Embryonic facial prominence (tissue), 1 donor: ENCODE measurements around the gene ARID5B.

Source experiments
- DNase-seq: peaks from one replicate; pipeline ENCODE4 v3.0.0-alpha.2; 2016; ENCODE audit errors: extremely low spot score

Gene ARID5B

DNA sequence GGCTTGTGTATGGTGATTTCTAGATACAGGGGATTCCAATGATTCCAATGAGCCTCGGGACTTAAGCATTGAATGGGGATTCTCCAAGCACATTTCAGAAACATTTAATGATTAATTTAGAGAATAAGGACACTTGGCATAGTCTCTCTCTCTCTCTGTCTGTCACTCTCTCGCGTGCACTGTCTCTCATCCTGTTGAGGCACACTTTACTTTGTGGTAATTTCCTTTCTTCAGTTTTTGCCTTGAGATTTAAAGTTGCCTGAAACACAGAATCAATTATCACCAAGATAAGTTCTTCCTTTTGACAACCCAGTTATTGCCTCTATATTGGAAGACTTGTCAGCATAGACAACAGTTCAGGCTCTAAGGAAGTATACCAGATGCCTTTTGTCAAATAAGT lies 131.6 kb downstream of the ARID5B start:
- DNase-seq: no peak

- no peak for DNase-seq
Measured at GRCh38 chr10:62034096-62034640, 132.7 kb downstream of the ARID5B start.

DNA sequence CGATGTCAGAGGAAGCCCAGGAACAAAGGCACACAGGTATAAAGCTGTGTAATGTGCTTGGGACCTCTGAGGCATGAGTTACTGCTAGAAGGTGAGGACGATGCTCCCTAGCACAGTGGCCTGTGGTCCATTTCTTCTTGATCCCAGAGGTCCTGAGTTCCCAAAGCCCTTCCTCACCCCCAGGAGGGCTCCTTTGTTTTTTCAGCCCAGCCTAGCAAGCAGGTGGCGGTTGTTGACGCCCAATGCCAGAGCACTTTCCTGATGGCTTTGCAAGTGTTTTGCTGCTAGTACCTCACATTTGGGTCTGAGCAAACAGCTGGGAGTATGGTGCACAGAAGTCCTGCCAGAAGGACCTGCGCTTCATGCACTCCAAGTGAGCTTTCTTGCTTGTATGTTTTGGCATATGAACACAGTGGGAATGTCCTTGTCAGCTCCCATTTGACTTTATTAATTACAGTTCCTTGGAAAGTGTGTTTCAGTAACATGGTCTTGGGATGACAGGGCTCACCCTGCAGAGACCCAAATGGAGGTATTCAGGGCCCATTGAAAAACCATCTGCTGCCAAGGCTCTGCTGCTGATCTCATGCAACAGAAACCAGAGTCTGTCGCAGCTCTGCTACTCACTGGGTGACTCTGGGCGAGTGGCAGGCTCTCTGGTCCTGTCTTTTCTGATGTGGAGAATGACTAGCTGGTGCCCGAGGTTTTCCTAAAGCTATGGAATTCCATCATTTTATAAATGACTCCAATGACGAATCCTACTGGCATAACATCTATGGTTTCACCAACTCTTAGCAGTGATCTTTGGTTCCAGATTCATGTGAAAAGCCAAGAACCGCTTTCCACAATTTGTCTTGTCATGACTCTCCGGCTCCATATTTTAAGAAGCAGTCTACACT lies 134.9 kb downstream of the ARID5B start:
- no peak for DNase-seq

- no peak for DNase-seq
Measured at GRCh38 chr10:62037166-62037831, 135.8 kb downstream of the ARID5B start.

DNA sequence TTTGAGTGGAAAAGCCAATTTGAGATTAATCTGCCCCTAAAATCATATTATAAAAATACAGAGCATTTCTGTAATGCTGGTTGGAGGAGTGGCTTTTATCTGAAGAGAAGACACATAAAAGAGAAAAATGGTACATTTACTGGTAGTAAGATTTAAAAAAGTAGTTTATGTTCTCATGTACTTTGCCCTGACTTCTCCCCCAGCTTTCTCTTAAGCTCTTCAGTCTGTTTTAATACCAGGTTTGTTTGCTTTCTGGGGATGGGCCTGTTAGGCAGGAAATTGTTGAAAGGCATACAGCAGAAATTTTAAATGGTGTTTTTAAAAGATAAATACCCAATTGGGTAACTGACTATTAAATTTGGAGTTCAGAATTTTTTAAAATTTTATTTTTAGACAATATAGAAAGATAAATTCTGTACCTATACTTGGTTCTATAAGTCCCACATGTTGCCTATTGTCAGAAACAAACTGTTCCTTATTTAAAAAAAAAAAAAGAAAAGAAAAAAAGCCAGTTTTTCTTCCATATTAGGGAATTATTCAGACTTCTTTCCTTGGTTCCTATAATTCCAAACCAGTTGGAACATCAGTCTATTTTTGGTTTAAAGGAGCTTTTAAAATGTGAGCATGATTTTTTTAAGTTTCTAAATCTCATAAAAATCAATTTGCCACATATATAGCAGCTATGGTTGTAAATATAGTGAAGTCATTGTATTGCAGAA lies 136.6 kb downstream of the ARID5B start:
- no peak for DNase-seq

- DNase-seq: peak; percentile 72
Measured at GRCh38 chr10:62038609-62039190, 137.2 kb downstream of the ARID5B start.

- DNase-seq: no peak
Measured at GRCh38 chr10:62039954-62040353, 138.5 kb downstream of the ARID5B start.

DNA sequence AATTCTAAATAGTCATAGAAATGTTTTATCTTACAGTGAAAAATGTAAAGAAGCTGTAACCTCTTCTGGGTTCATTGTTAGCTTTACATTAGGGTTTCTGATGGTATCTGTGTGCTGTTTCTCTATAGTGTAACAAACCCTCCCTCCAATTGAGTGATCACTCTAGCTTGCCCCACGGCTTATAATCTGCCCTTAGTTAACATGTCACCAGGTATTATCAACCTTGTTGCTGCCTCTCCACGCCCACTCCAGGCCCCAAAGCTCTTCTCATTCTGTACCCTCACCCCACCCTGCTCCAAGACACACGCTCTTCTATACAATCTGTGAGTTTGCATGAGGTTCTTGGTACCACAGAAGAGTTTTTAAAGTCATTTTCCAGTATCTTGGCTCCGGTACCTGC lies 139.4 kb downstream of the ARID5B start:
- DNase-seq: no peak

- DNase-seq: no peak
Measured at GRCh38 chr10:62043421-62044021, 142.0 kb downstream of the ARID5B start.

DNA sequence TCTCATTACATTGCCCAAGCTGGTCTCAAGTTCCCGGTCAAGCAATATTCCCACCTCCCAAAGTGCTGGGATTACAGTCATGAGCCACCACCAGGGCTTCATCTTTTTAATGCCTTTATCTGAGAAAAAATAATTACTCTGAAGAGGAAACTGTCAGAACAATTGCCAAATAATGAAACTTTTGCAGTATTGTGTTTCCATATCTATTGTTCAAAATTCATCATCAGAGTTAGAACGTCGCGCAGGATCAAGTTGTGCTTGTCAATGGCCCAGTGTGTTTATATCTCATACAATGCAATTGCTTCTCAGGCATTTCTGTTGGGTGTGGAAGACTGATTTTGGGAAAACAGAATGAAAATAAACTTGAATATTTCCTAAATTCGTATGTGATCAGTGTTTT lies 143.1 kb downstream of the ARID5B start:
- no peak for DNase-seq

- no peak for DNase-seq
Measured at GRCh38 chr10:62045765-62046521, 144.4 kb downstream of the ARID5B start.

DNA sequence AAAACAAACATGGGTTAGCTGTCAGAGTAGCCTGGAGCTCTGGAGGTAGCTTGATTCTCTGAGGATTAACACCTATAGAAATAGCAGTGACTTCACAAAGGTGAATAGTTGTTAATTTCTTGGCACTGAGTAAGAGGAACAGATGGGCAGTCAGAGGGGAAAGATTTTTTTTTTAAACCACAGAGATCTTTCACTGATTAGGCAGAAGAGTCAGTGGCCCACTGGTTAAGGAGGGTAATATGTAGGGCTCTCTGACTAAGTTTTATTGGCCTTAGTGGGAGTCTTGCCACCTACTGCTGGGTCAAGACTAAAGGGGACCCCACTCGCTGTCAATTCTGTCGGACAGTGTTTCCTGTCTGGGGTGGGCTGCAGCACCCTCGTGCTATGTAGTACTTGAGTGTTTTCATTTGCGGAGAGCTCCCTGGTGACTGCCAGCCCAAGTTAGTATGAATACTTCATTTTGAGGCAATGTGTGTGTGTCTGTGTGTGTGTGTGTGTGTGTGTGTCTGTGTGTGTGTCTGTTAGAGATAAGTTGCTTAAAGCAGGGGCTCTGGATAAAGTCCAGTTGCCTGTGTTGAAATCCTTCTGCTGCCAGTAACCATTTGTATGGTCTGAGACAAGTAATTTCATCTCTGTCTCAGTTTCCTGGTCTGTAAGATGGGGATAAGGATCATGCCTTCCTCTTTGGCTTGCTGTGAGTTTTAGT lies 145.2 kb downstream of the ARID5B start:
- no peak for DNase-seq

- no peak for DNase-seq
Measured at GRCh38 chr10:62047228-62047892, 145.9 kb downstream of the ARID5B start.

DNA sequence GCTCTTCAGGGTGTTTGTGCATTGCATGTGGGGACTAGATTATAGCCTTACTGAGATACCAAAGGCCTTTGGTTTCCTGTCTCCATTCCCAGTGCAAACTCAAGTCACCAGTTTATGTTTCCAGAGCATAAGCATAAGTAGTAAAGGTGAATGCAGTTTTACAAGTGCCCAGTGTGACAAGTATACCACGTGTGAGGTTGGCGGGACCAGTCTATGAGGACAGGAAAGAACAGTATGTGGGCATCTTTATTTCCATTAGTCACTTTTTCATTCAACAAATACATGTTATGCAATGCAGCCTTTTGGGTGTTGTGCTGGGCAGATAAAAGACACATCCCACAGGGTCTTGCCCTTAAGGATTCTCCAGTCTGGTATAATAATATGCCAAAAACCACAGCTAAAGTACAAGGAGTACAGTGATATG lies 146.5 kb downstream of the ARID5B start:
- no peak for DNase-seq

DNA sequence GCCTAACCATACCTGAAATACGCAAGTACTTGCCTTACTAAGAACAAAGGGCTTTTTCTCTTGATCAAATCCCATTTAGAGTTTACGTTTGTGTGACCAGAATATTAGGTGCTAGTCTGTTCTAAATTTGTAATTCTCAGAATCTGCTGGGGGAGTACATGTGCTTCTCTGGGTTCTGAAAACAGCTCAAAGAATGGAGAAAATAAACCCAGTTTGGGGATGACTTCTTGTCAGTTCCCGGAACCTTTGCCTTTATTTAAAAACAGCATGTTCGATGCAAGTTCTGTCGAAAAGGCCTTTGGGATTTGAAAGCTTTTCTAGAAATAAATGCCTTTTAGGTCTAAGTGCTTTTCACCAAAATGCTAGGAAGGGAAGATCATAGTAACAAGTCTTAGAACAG lies 147.0 kb downstream of the ARID5B start:
- DNase-seq: no peak

DNA sequence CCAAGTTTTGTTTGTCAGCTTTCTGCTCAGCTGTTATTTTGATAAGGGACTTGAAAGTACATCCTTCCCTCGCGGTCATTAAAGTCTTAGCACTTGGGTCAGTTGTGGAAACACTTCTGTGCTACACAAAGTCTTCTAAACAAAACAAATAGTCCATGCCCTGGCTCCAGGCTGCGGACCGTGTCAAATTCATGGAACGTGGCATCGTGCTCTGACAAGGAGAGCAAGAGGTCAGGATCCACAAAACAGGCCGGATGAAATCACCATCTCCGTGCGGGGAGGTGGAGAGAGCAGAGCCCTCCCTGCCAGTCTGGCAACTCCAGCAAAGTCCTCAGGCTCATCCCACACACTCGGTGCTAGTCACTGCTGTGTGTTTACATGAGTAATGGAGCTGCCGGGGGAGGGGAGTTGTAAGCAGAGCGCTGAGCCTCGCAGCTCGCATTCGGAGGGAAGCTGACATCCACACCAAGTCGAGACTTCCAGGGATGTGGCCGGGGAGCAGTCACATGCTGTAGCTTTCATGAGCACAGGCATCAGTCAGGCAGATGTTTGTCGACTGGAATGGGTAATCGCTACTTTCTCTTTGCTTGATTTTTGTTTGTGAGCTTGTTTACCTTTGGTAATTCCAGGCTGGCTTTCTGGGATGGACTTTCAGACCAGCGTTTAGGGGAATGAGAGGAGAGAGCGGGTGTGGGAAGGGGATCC lies 147.6 kb downstream of the ARID5B start:
- peak; percentile 66 for DNase-seq

DNA sequence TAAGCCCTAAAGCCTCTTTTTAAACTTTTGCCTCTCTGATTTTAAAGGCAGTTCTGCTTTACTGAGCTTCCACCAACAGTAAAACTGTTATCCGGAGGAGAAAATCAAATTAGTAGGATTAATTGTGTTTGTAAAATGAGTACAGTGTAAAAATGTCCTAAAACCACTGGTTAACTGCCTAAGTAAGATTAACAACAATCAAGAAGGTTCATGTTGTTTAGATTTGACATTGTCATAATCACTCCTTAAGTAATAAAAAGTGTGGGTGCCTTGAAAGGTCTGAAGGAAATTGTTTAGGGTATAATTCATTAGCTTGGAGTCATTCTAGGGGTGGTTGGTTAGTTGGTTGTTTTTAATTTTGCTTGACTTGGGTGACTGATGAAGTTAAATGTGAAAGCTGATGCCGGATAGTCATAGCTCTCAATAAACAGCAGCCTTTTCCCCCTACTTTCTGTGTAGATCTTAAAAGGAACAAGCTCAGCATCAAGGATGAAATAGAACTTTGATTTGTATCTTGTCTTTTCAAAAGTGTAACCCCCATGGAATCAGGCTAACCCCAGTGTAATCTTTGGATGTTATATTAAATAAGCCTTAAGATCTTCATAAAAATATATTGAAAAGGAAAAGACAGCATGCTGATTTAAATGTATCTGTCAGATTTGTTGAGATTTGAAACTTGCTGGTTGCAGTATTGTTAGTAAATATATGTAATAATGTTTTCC lies 148.3 kb downstream of the ARID5B start:
- DNase-seq: no peak

DNA sequence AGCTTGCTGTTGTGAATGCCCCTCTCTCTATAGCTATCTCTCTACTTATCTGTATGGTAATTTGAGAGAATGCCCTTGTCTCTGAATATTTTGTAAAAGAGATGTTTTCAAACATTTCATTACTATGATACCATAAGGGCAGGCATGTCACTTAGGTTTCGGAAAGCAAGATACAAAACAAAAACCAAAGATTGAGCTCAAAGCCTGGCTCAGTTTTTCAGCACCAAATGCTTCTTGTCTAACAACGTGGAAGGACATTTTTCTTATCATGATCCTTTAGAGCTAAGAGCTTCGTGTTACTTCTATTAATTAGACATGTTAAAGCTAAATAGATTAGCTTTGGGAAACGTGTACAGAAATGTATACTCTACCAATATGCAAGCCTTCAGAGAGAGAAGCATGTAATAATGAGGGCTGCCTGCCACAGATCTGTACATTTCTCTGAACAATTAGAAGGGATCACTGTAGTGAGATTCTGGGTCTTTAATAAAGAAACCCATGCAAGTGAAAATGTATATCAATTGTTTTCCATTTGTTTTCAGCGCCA lies 148.9 kb downstream of the ARID5B start:
- DNase-seq: no peak
